Fibroblast of the conjunctiva (primary cell): Measurements from ENCODE around the gene TRABD2B.

Experiments used
- DNase-seq: peaks from one replicate; pipeline ENCODE4 v3.0.0-alpha.2; 2010; ENCODE audit warnings: low read depth

Gene TRABD2B

GRCh38 chr1:47774986-47775834, 222.0 kb downstream of the TRABD2B start:
- DNase-seq, result no peak

DNA sequence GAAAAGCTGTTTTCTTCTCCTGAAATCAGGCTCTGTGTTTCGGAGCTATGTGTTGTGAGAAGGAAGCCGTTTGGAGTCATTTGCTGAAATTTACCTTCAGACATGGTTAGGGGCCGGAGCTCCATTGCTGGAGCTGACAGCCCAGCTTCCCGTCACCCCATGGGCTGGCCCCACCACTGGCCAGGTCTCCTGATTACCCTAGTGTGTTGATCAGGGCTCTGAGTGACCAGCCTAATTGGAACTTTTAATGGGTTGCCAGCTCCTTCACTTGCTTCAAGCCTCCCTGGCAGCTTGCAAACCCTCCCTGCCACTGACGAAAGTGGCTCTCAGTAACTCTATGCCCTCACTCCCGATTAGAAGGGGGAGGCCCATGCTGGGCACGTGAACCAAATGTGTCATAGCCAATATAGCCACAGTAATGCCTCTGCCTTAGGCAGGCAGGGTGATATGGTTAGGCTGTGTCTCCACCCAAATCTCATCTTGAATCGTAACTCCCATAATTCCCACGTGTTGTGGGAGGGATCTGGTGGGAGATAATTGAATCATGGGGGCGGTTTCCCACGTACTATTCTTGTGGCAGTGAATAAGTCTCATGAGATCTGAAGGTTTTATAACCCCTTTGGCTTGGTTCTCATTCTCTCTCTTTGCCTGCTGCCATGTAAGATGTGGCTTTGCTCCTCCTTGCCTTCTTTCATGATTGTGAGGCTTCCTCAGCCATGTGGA, 224.1 kb downstream of the TRABD2B start:
- DNase-seq, result no peak

DNA sequence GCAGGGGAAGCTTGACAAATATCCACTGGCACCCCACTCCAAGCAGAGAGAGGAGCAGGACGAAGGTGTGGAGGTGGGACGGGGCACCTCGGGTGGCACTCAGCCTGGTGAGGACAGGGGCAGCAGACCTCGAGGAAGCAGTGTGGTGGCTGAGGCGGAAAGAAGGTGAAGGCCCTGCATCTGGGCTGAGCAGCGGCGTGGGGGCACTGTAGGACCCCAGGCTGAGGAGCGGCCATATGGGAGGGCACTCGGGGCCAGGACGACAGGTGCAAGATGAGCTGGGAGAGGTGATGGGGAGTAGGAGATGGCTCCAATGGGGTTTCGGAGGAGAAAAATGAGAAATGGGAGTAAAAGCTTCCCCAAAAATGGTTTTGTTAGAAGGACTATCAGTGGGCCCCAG, 224.9 kb downstream of the TRABD2B start:
- DNase-seq, result no peak

- no peak for DNase-seq
Observed at GRCh38 chr1:47771751-47772150, 225.4 kb downstream of the TRABD2B start.

DNA sequence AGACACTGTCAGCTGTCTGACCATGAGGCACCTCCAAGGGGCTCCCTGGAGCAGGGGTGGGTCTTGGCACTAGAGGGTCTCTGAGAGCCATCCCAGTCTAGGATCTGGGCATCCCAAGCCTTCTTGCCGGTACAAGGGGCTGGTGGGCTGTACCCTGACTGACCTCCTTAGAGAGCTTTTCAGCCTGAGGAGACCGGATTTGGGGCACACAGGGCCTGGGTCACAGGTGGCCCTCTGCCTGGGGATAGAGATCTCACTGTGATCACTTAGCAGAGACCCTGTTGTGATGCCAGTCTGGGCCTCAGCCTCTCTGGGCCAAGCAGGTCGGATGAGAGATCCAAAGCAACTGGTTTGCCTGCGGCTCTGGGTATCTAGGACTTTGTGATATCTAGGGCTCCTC, 227.2 kb downstream of the TRABD2B start:
- no peak for DNase-seq

- no peak for DNase-seq
Observed at GRCh38 chr1:47769295-47769694, 227.9 kb downstream of the TRABD2B start.

DNA sequence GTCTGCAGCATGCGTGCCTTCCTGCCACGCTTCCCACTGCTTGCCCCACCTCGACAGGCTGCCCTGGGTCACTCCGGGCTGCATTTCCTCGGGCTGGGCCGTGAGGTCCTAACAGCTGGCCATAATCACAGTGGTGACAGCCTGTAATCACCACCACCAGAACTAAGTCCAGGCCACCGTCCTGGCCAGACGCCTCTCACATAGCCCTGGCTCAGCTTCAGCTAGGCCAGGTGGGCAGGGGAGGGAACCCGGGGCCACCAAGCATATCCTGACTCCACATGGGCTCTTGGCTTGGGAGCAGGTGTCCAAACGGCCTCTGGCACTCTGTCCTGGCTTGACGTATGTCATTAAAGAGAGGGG, 229.5 kb downstream of the TRABD2B start:
- DNase-seq, result no peak

- DNase-seq, result no peak
Observed at GRCh38 chr1:47766832-47767740, 230.1 kb downstream of the TRABD2B start.

DNA sequence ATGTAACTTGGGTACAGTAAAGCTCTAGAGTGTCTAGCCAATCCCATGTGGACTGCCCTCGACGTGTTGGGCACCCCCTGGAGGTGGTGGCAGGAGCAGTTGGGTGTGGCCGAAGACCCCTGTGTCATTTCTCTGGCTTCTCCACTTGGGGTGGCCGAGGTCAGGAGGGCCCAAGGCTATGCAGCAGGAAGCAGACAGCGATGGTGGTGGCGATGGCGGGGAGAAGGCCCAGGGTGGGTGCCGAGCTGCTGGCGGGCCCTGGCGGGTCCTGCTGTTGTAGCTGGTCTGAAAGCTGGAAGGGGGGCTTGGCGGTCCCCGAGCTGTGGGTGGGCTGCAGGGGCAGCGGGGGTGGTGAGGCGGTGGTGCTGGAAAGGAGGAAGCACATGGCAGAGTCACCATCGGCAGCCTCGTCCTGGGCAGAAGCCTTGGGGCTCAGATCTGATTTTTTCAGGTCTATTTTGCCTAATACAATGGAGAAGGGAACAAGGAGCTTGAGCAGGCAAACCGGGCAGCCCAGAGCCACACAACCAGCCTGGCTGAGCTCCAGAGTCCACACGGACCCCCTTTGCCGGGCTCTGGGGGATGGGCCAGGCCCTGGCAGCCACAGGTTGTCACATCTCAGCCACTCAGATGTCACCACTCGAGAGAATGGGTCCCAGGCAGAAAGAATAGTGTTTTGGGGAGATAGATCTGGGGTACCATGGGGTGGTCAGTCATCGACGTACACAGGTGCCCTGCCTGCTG, 231.3 kb downstream of the TRABD2B start:
- DNase-seq, result no peak

DNA sequence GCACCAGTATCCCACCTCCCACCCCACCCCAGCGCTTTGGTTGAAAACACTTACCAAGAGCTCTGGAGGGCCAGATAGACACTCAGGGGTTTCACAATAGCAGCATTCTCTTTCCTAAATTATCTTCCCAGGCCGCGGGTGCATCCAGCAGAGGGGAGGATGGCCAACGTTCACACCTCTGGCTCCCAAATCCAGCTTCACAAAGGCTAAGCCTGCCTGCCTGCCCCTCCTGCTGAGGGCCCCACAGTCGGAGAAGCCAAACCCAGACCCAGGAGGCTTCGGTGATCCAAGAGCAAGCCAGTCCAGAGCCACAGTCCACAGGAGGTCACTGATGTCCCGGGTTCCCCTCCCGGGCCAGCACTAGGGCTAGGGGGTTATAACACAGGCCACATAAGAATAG, 231.9 kb downstream of the TRABD2B start:
- DNase-seq, result no peak

DNA sequence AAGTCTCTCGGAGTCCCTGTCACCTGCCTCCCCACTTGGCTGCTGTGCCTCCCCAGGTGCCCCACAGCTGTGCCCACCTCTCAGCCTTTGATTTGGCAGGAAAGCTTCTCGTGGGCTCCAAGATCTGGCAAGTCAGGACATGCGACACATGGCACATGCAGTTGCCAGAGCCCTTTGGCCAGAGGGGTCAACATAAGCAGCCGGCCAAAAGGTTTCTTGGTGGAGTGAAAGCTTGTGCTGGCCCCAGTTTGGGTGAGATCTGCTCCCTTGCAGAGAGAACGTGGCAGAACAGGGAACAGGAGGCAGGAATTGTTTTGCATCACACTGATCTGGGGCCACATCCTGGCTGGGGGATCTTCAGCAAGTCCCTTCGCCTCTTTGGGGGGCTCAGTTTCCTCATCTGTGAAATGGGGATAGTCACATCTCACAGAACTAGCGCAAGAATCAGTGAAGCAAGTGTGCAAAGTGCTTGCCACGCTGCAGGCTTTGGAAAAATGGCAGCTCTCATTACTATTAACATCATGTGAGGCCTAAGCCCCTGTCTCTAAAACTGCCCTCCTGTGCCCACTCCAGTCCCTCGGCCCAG, 232.6 kb downstream of the TRABD2B start:
- no peak for DNase-seq

GRCh38 chr1:47763591-47764171, 233.5 kb downstream of the TRABD2B start:
- DNase-seq, result no peak

- no peak for DNase-seq
Observed at GRCh38 chr1:47761974-47762373, 235.2 kb downstream of the TRABD2B start.

DNA sequence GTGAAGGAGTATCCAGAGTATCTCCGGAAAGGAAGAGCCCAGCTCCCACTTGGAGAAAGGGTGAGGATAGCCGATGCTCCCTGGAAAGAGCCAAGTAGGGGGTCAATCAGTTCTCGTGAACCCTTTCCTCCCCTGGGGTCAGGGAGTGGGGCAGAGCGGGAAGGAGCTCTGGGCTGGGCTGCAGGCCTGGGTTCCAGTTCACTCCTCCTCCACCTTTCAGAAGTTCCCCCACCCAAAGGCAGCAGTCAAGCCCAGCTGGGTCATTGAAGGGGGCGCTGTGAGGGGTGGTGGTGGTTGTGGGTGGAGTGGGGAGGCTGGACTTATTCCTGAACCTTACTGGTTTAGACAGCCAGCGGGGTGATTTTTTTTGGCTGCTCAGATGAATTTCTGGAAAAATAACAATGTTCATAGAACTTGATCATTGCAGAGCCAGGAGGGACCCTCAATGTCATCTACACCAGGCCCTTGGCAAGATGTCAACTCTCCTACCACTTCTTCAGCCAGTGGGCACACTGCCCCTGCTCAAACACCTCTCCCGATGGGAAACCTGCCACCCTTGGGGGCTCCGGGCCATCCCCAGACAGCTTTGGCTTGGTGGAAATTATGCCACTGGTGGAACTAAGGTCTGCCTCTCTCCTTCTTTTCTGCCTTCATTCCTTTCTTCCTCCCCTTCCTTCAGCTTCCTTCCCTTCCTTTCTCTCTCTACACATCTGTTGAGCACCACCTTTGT, 235.8 kb downstream of the TRABD2B start:
- DNase-seq, result no peak

DNA sequence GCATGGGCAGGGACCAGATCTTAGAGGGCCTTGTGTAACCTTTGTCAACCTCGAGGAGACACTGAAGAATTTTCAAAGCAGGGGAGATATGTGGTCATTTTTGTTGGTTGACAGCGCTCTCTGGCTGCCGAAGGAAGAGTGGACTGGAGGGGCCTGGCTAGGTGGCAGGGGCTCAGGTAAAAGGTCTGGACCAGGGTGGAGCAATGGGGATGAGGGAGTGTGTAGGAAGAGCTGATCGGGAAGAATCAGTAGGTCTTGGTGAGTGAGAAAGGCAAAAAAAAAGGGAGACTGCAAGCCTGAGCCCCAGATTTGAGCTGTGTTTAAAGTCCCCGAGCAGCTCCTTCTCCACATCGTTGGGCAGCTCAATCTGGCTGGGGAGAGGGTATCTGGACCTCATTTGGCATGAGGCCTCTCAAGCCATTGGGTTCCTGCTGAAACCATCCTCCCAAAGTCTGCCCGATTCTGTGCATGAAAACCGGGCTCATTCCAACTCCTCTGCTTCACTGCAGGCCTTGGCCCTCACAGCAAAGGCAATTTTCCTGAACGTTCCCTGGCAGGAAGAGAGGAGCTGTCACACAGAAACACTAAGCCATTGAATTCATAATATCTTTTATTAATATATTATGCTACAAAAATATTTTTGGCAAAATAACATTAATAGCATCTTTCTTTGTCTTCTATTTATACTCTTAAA, 237.1 kb downstream of the TRABD2B start:
- no peak for DNase-seq

DNA sequence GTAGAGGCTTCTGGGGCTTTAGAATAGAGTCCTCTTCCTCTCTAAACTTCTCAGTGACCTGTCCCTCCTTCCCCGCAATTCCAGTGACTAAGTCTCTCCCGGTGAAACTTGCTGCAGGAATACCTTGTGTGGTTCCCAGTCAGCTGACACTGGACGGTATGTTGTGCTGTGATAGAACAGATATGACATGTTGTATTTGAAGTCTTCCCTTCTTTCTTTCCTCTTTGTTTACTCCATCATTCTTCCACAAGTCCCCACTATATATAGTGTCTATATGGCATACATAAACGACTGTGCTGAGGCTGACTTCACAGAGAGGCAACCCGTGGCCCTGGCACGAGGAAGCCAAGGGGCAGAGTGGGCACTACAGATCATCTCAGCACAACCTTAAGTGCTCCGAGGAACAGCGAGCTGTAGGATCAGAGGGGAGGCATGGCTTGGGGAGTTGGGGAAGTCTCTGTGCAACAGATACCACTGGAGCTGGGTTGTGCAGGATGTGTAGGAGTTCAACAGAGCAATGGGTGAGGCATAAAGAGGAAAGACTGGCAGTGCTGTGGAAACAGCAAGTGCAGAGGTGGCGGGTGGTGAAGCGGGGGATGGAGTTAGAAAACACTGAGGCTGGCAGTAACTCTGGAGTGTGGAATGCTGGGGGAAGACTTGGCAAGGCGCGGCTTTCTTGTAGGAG, 237.8 kb downstream of the TRABD2B start:
- DNase-seq, result no peak

- no peak for DNase-seq
Observed at GRCh38 chr1:47758341-47759250, 238.6 kb downstream of the TRABD2B start.
